ENCODE data around the gene TTC22.

The TTC22 gene

DNA sequence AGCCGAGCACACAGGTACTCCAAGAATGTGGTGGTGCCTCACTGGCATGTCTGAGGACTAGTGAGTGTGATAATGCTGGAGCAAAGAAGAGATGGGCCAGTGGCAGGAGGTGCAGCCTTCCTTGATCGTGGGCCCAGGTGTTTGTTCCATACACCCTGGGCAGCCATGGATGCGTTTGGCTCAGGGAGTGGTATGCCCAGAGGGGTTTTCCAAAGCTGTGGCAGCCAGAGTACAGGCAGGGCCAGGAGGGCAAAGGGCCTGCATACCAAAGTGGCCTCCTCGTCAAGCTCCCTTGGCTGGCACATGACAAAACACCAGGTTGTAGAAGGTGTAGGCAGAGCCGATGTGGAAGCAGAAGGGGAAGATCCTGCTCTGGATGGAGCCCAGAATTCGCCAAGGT is 55.8 kb downstream of the TTC22 start:
- DNase-seq: no peak

DNA sequence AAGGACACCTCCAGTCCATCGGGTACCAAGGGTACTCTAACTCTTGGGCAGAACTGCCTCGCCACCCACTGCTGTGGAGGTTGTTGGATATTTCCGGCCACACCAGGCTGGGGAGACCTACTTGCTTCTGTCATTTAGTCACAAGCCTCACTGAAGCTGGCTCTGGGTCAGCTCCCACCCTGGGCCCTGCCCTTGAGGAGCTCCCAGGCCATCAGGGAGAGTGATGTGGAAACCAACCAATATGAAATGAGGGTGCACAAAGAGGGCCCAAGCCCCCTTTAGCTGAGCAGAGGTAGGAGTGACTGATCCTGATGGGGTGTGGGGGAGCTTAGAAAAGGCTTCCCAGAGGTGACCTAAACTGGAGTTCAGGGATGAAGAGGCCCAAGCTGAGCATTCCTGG is 56.4 kb downstream of the TTC22 start:
- no peak for DNase-seq

DNA sequence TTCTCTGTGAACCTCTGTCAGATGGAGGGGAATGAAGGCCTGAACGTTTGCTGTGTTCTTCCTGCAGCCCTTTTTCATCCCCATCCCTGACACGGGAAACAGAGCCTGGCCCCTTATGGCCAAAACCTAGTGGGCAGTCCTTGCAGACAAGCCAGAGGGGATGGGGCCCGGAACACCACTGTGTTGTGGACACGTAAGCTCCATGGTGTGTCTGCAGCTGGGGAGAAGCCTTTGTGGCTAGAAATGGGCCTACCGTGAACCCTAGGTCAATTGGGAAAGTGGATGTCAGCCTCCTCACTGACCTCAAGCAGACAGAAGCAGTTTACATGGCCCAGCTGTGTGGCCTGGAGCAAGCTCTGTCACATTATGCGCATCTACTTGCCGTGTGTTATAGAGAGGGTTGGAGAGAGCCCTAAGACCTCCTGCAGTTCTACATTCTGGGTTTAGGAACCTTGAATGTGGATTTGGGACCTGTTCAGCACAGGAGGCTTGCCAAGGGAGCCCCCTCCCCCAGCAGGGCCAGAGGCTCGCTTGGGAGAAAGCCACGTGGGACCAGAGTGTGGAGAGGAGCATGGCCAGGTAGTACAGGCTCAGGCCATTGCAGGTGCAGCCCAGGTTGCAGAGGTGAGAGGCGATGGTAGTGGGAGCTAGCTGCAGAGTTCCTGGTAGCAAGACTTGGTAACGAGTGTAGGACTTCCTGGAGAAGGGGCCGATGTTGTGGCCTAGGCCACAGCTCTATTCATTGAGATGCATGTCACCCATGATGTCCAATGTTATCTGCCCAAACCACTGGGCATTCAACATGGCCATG is 57.5 kb downstream of the TTC22 start:
- no peak for DNase-seq

DNA sequence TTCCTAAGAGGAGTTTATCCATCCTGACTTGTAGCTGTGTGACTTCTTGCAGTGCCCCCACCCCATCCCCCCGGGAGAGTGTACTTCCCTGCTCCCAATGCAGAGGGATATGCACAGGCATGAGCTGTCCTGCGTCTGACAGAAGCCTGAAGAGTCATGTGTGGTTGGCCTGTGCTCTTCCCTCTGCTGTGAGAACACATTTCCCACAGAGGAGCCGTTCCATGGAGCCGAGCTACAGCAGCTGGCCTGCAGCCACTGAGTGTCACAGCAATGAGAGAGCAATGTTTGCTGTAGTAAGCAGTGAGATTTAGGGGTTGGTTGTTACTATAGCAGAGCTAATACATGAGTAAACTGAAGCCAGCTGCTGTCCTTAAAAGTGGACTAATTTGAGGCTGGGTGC is 58.8 kb downstream of the TTC22 start:
- DNase-seq: no peak

DNA sequence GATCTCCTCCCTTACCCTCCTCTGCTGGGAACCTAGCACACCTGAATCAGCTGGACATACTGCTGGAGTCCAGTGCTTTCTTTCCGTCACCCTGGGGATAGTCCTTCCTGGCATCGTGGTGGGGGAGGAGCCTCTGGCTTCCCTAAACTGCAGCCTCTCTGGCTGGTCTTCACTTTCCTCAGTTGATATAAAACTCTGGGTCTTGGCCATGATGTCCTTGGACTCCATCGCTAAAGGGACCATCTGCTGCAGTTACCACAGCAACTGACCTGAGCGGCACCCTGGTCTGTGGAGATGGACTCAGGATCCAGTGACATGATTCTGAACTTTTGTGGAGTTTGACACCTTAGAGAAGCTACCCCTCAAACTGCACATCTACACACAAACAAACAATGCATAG is 59.6 kb downstream of the TTC22 start:
- DNase-seq: no peak

DNA sequence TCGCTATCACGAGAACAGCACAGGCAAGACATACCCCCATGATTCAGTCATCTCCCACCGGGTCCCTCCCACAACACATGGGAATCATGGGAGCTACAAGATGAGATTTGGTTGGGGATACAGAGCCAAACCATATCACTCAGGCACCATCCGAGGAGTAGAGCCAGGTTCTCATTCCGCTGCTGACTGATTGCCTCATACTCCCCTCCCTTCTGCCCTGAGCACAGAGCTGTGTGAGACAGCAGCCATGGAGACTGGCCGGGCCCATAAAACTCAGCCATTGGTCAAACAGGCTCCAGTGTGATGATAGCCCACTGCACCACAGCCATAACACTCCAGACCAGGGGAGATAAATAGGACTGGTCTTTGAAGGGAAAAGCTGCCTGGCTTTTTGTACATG is 62.9 kb downstream of the TTC22 start:
- no peak for DNase-seq

DNA sequence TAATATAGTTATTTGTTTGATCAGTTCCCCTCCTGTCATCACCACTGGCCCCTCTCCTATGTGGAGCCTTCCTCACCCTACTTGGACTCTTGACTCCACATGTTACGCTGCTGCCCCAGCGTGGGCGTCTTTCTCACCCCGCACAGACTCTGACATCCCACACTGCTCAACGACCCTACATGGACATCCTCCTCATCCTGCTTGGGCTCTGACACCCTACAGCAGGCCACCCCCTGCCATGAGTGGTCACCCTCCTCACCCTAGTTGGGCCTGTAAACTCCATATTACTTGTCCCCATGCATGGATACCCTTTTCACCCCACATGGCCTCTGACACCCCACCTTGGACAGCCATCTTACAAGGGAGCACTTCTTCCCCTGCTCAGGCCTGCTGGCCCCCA is 64.4 kb downstream of the TTC22 start:
- no peak for DNase-seq
